Measurements from ENCODE around the gene SLC1A7.

DNA sequence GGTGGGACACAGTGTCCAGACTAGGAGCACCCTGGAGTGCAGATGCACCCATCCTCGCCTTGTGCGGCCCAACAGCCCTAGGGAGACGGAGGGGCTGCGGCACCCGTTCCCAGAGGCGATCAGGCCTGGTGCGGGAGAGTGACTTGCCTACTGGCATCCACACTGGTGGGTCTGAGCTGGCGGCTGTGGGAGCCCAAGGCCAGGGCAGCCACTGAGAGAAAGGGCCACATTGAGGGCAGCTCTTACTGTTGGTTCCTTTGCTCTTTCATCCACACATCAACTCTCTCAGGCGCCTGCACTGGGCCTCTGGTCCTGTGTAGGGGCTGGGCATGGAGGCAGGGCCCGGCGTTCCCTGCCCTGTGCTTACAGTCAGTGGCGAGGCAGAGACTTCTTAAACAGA is 71.8 kb downstream of the SLC1A7 start:
- TF ChIP-seq, protein P1, sequence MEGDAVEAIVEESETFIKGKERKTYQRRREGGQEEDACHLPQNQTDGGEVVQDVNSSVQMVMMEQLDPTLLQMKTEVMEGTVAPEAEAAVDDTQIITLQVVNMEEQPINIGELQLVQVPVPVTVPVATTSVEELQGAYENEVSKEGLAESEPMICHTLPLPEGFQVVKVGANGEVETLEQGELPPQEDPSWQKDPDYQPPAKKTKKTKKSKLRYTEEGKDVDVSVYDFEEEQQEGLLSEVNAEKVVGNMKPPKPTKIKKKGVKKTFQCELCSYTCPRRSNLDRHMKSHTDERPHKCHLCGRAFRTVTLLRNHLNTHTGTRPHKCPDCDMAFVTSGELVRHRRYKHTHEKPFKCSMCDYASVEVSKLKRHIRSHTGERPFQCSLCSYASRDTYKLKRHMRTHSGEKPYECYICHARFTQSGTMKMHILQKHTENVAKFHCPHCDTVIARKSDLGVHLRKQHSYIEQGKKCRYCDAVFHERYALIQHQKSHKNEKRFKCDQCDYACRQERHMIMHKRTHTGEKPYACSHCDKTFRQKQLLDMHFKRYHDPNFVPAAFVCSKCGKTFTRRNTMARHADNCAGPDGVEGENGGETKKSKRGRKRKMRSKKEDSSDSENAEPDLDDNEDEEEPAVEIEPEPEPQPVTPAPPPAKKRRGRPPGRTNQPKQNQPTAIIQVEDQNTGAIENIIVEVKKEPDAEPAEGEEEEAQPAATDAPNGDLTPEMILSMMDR (IDR thresholded peaks at IDR 0.05), result no peak
- no peak for TF ChIP-seq POLR2A (IDR thresholded peaks at IDR 0.05)
- TF ChIP-seq POLR2AphosphoS5 (IDR thresholded peaks at IDR 0.05), result no peak
- no peak for TF ChIP-seq EP300 (IDR thresholded peaks at IDR 0.05)
